Activated effector memory CD4-positive, alpha-beta T cell treated with anti-CD3 and anti-CD28 coated beads, Interleukin-2, amount 50 U/mL, for 16 hours (primary cell): ENCODE data around the gene LUC7L.
"Not testable (repeated sequence)": the region's sequence is repeated elsewhere in the genome, so short reads cannot be mapped to it uniquely, and the experiment has no call there.

Experiments
- DNase-seq: peaks from one replicate; pipeline ENCODE4 v3.0.0-alpha.2; 2020

The LUC7L gene

DNA sequence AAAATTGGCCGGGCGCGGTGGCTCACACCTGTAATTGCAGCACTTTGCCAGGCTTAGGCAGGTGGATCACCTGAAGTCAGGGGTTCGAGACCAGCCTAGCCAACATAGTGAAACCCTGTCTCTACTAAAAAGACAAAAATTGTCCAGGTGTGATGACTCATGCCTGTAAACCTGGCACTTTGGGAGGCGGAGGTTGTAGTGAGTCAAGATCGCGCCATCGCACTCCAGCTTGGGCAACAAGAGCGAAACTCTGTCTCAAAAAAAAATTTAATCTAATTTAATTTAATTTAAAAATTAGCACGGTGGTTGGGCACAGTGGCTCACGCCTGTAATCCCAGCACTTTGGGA is 50.6 kb downstream of the LUC7L start:
- no peak for DNase-seq

- no peak for DNase-seq
Observed at GRCh38 chr16:177981-178667, 51.1 kb downstream of the LUC7L start.

- DNase-seq: no peak
Observed at GRCh38 chr16:177394-177822, 51.8 kb downstream of the LUC7L start.

DNA sequence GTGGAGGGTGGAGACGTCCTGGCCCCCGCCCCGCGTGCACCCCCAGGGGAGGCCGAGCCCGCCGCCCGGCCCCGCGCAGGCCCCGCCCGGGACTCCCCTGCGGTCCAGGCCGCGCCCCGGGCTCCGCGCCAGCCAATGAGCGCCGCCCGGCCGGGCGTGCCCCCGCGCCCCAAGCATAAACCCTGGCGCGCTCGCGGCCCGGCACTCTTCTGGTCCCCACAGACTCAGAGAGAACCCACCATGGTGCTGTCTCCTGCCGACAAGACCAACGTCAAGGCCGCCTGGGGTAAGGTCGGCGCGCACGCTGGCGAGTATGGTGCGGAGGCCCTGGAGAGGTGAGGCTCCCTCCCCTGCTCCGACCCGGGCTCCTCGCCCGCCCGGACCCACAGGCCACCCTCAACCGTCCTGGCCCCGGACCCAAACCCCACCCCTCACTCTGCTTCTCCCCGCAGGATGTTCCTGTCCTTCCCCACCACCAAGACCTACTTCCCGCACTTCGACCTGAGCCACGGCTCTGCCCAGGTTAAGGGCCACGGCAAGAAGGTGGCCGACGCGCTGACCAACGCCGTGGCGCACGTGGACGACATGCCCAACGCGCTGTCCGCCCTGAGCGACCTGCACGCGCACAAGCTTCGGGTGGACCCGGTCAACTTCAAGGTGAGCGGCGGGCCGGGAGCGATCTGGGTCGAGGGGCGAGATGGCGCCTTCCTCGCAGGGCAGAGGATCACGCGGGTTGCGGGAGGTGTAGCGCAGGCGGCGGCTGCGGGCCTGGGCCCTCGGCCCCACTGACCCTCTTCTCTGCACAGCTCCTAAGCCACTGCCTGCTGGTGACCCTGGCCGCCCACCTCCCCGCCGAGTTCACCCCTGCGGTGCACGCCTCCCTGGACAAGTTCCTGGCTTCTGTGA is 52.5 kb downstream of the LUC7L start, which contains the start of gene HBA1:
Gene HBA1 (plus strand): TSS at position 204 of the 906 bp plus-strand sequence. CDS start 37 bp downstream, at position 241.
- not testable (repeated sequence) for DNase-seq

- not testable (repeated sequence) for DNase-seq
Observed at GRCh38 chr16:176006-176405, 53.2 kb downstream of the LUC7L start.

GRCh38 chr16:175011-175949 is 54.0 kb downstream of the LUC7L start:
- DNase-seq: no peak

GRCh38 chr16:173928-174769 is 55.1 kb downstream of the LUC7L start:
- DNase-seq: not testable (repeated sequence)

DNA sequence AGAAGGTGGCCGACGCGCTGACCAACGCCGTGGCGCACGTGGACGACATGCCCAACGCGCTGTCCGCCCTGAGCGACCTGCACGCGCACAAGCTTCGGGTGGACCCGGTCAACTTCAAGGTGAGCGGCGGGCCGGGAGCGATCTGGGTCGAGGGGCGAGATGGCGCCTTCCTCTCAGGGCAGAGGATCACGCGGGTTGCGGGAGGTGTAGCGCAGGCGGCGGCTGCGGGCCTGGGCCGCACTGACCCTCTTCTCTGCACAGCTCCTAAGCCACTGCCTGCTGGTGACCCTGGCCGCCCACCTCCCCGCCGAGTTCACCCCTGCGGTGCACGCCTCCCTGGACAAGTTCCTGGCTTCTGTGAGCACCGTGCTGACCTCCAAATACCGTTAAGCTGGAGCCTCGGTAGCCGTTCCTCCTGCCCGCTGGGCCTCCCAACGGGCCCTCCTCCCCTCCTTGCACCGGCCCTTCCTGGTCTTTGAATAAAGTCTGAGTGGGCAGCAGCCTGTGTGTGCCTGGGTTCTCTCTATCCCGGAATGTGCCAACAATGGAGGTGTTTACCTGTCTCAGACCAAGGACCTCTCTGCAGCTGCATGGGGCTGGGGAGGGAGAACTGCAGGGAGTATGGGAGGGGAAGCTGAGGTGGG is 55.9 kb downstream of the LUC7L start:
- DNase-seq: not testable (repeated sequence)

GRCh38 chr16:172374-172941 is 56.8 kb downstream of the LUC7L start, which contains the start of gene HBA2:
Gene HBA2, plus strand, starts transcription at chr16:172876. Its CDS starts 37 bp downstream, at chr16:172913.
- not testable (repeated sequence) for DNase-seq

GRCh38 chr16:170788-171187 is 58.5 kb downstream of the LUC7L start:
- no peak for DNase-seq

- DNase-seq: not testable (repeated sequence)
Observed at GRCh38 chr16:170088-170507, 59.2 kb downstream of the LUC7L start.

DNA sequence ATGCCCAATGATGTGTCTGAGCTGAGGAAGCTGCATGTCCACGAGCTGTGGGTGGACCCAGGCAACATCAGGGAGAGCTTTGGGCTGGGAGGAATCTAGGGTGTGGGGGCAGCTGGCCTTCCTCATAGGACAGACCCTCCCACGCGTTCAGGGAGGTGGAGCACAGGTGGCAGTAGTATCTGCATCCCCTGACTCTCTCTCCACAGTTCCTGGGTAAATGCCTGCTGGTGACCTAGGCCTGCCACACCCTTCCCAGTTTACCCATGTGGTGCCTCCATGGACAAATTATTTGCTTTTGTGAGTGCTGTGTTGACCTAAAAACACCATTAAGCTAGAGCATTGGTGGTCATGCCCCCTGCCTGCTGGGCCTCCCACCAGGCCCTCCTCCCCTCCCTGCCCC is 60.2 kb downstream of the LUC7L start:
- DNase-seq: no peak

- no peak for DNase-seq
Observed at GRCh38 chr16:168424-168823, 60.8 kb downstream of the LUC7L start.

GRCh38 chr16:167122-167690 is 62.0 kb downstream of the LUC7L start:
- DNase-seq: no peak

- no peak for DNase-seq
Observed at GRCh38 chr16:166375-167121, 62.7 kb downstream of the LUC7L start.

GRCh38 chr16:165539-166374 is 63.5 kb downstream of the LUC7L start, which contains the start of gene HBM:
Gene HBM, plus strand, starts transcription at chr16:165978. Its CDS starts 20 bp downstream, at chr16:165998.
- no peak for DNase-seq

DNA sequence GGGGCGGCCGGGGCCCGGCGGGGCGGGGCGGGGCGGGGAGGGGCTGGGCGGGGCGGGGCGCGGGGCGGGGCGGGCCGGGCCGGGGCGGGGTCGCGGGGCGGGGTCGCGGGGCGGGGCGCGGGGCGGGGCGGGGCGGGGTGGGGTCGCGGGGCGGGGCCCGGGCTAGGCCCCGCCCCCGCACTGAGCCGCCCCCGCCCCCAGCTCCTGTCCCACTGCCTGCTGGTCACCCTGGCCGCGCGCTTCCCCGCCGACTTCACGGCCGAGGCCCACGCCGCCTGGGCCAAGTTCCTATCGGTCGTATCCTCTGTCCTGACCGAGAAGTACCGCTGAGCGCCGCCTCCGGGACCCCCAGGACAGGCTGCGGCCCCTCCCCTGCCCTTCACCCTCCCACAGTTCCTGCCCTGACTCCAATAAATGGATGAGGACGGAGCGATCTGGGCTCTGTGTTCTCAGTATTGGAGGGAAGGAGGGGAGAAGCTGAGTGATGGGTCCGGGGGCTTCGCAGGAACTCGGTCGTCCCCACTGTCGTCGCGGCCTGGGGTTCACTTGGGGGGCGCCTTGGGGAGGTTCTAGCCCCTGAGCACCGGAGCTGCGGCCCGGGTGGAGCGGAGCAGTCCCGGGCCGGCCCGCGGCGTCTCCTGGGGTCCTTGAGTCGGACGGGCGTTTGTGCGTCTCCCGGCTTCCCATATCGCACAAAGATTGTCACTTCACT is 64.3 kb downstream of the LUC7L start:
- no peak for DNase-seq
